Psoas muscle (tissue), 8 donors: ENCODE results near the gene FAR1. TPM values are rescaled to one million over a fixed set of nuclear protein-coding genes. Genes with fewer than 3 reads are reported as not detected.
A peak's percentile ranks its signal among the peaks of the same experiment; 100 is the strongest.

Experiments used
- ATAC-seq, 4 donors: fragments of 200-7000 bp; cut with Tn5 transposase; one replicate each; pipeline ENCODE4 v1.9.1; 2020; ENCODE audit warnings: moderate library complexity in 3 of 4, mild to moderate bottlenecking in 2 of 4
- DNase-seq, 2 donors: peaks; one replicate each; pipeline ENCODE4 v3.0.0-alpha.2; 2020
- H3K27ac ChIP-seq: fragments of 200-600 bp; one replicate; pipeline ENCODE4 v1.8.0; 2022
- H3K27me3 ChIP-seq, 3 donors: fragments of 200-600 bp in 1 of 3; one replicate each; pipeline versions ENCODE4 v1.6.1 to v1.8.0; 2013 to 2022; ENCODE audit warnings: low read length in 2 of 3, mild to moderate bottlenecking in 2 of 3, moderate library complexity in 1 of 3; ENCODE audit not compliant: insufficient read depth in 3 of 3
- H3K36me3 ChIP-seq, 2 donors: fragments of 200-600 bp in 1 of 2; one replicate each; pipeline versions ENCODE4 v1.6.1 to v1.8.0; 2013 to 2022; ENCODE audit warnings: low read depth in 1 of 2, mild to moderate bottlenecking in 1 of 2, moderate library complexity in 1 of 2; ENCODE audit not compliant: insufficient read depth in 1 of 2
- H3K4me1 ChIP-seq: fragments of 200-600 bp; one replicate; pipeline ENCODE4 v1.8.0; 2022
- H3K4me3 ChIP-seq: fragments of 200-600 bp; one replicate; pipeline ENCODE4 v1.8.0; 2022; ENCODE audit warnings: mild to moderate bottlenecking
- H3K9me3 ChIP-seq: fragments of 200-600 bp; one replicate; pipeline ENCODE4 v1.8.0; 2022
- CTCF ChIP-seq: fragments of 200-600 bp; IDR thresholded peaks from one replicate; pipeline ENCODE4 v1.8.0; 2022; ENCODE audit warnings: antibody characterized with exemption
- WGBS, 3 donors: extraction: QIAGEN DNeasy Blood & Tissue Kit; methylation state at CpG; one replicate each; pipeline versions ENCODE4 v1.1.6 to v1.1.7; 2013; 5-methylcytosine and 5-hydroxymethylcytosine counted together
- intact Hi-C, 2 donors: fragments of 100-400 bp; cut with DNase I; formaldehyde crosslinking; loops; one replicate each; pipeline versions ENCODE4 v1.11.0 to v1.14.2; 2022
- polyA plus RNA-seq, 3 donors: library from polyadenylated mRNA; stranded (reverse); fragments of 200-250 nt; gene quantifications; one replicate each; pipeline ENCODE4 v1.2.3, GENCODE V29; 2013
- total RNA-seq, 4 donors: library from RNA; stranded (reverse); fragmentation: NEBNext Ultra II Directional in 2 of 4; extraction: Animal tissue kit (Norgen Biotek cat#: 25700) in 2 of 4; gene quantifications; one replicate each; pipeline versions ENCODE4 v1.2.1 to v1.2.4, GENCODE V29; 2021 to 2023
- donor health status: healthy with polysubstance abuse.
- donor health status: DM: no; HTN: no; CAD: no; lungs with moderate emphysema.
- donor health status: Bipolar disorder and iron deficiency.
- donor health status: healthy.
- donor health status: DM: yes; HTN: yes; CAD: no.
- donor health status: DM: no; HTN: no; CAD: no.
- donor health status: DM: no; HTN: no; CAD: no.
- donor health status: DM: yes; HTN: yes; CAD: no.

FAR1 gene
- total and polyA plus RNA-seq, 7 donors = 10.2 to 35.4 (median 23.8) TPM

- no peaks in the 10 kb centered on the region for H3K27me3 ChIP-seq
- no peak for TF ChIP-seq CTCF
- DNase-seq (no peak), ATAC-seq (no peak)
- no peaks in the 10 kb centered on the region for H3K9me3 ChIP-seq
- no peak overlapping the region for H3K4me3 ChIP-seq
- no peak overlapping the region for H3K27ac ChIP-seq
- no peaks in the 10 kb centered on the region for H3K4me1 ChIP-seq
- intact Hi-C loops = no loop called here
- 89 to 96% (median 92%) methylated on average over 1 of the region's 1 CpG for WGBS, 3 donors
- H3K36me3 ChIP-seq = no peaks in the 10 kb centered on the region
Observed at GRCh38 chr11:13663631-13664071, 4.8 kb upstream of the FAR1 start.

GRCh38 chr11:13664351-13664750 lies 4.1 kb upstream of the FAR1 start:
- TF ChIP-seq CTCF = no peak
- no peaks in the 10 kb centered on the region for H3K4me1 ChIP-seq
- DNase-seq (no peak), ATAC-seq (no peak)
- no peak overlapping the region for H3K27ac ChIP-seq
- no peaks in the 10 kb centered on the region for H3K36me3 ChIP-seq
- intact Hi-C loops = no loop called here
- no peaks in the 10 kb centered on the region for H3K9me3 ChIP-seq
- no peaks in the 10 kb centered on the region for H3K27me3 ChIP-seq
- 87 to 93% (median 88%) methylated on average over 1 of the region's 1 CpG for WGBS, 3 donors
- H3K4me3 ChIP-seq = no peak overlapping the region

- TF ChIP-seq CTCF = no peak
- H3K36me3 ChIP-seq = no peaks in the 10 kb centered on the region
- peaks cover 13% of the 10 kb centered on the region for H3K4me1 ChIP-seq
- no peaks in the 10 kb centered on the region for H3K9me3 ChIP-seq
- intact Hi-C loops = no loop called here
- no peak for DNase-seq
- no peak for ATAC-seq
- no peaks in the 10 kb centered on the region for H3K27me3 ChIP-seq
- no peak overlapping the region for H3K4me3 ChIP-seq
- no peak overlapping the region for H3K27ac ChIP-seq
Observed at GRCh38 chr11:13666708-13667107, 1.8 kb upstream of the FAR1 start.

- TF ChIP-seq CTCF = no peak
- H3K4me3 ChIP-seq = peak overlapping the region; percentile 98
- H3K4me1 ChIP-seq = peaks cover 13% of the 10 kb centered on the region
- WGBS, 3 donors = 25 to 33% (median 25%) methylated on average over 5 of the region's 5 CpGs
- no peak for ATAC-seq
- H3K27ac ChIP-seq = no peak overlapping the region
- no peaks in the 10 kb centered on the region for H3K9me3 ChIP-seq
- intact Hi-C loops = no loop called here
- H3K27me3 ChIP-seq = no peaks in the 10 kb centered on the region
- no peaks in the 10 kb centered on the region for H3K36me3 ChIP-seq
- no peak for DNase-seq
Observed at GRCh38 chr11:13667245-13667644, 1.2 kb upstream of the FAR1 start.

GRCh38 chr11:13667795-13668101 lies 720 bp upstream of the FAR1 start:
- peak overlapping the region; percentile 98 for H3K4me3 ChIP-seq
- ATAC-seq = no peak
- WGBS, 3 donors = 1 to 5% (median 2%) methylated on average over 15 of the region's 15 CpGs

More at GRCh38 chr11:13667795-13668101, 720 bp upstream of the FAR1 start:
- Histone ChIP-seq H3K27me3 (no peaks in the 10 kb centered on the region), H3K4me1 (peaks cover 13% of the 10 kb centered on the region), H3K36me3 (no peaks in the 10 kb centered on the region), H3K9me3 (no peaks in the 10 kb centered on the region), H3K27ac (peak overlapping the region; percentile 89)
- no peak for TF ChIP-seq CTCF
- no peak for DNase-seq
- intact Hi-C loops = no loop called here
